Measurements from ENCODE around the gene YWHAG. TPM values are rescaled to one million over a fixed set of nuclear protein-coding genes. Genes with fewer than 3 reads are reported as not detected.
"Not testable (repeated sequence)": the region's sequence is repeated elsewhere in the genome, so short reads cannot be mapped to it uniquely, and the experiment has no call there.

Gene YWHAG
- total RNA-seq, 2 experiments from 2014 or later = 77.9 to 79.3 TPM

GRCh38 chr7:76316984-76317781 lies 41.6 kb downstream of the YWHAG start:
- CTCF ChIA-PET = interaction anchor here (0.8 to 10.0 kb wide), 12 partner anchors 10 to 151 kb away, joined by 3 to 107 read pairs (median 4); partner anchors contain the start of genes YWHAG and ZP3
- no peaks in the 10 kb centered on the region for H3K9me3 Mint-ChIP-seq (ENCODE audit: insufficient read depth)
- H3K36me3 Mint-ChIP-seq (ENCODE audit: low read depth) = peaks cover 20% of the 10 kb centered on the region
- no peaks in the 10 kb centered on the region for H3K27me3 Mint-ChIP-seq (ENCODE audit: low read depth)
- H3K27ac Mint-ChIP-seq = peak overlapping the region; percentile 96
- H3K4me1 Mint-ChIP-seq (ENCODE audit: low read depth) = peaks cover 38% of the 10 kb centered on the region
- POLR2A ChIA-PET = interaction anchor here (0.6 to 3.7 kb wide), 20 partner anchors 8 to 402 kb away, joined by 3 to 55 read pairs (median 6); partner anchors contain the start of genes HSPB1, POR and YWHAG
- peak overlapping the region; percentile 96 for H3K4me3 Mint-ChIP-seq
- ATAC-seq (no peak), DNase-seq (no peak)

GRCh38 chr7:76315364-76315763 lies 43.4 kb downstream of the YWHAG start:
- Mint-ChIP-seq H3K36me3 (ENCODE audit: low read depth) (peaks cover 11% of the 10 kb centered on the region), H3K4me1 (ENCODE audit: low read depth) (peaks cover 38% of the 10 kb centered on the region), H3K4me3 (no peak overlapping the region), H3K27me3 (ENCODE audit: low read depth) (no peaks in the 10 kb centered on the region), H3K27ac (no peak overlapping the region), H3K9me3 (ENCODE audit: insufficient read depth) (no peaks in the 10 kb centered on the region)
- DNase-seq (no peak), ATAC-seq (no peak)
- ChIA-PET CTCF (interaction anchor here (0.7 to 10.0 kb wide), 6 partner anchors 24 to 267 kb away, joined by 3 to 107 read pairs (median 6); partner anchors contain the start of gene MDH2), POLR2A (interaction anchor here (1.3 kb wide), 1 partner anchor 12 kb away, joined by 3 read pairs; no protein-coding TSS in a partner anchor)

GRCh38 chr7:76314740-76315139 lies 44.1 kb downstream of the YWHAG start:
- H3K4me3 Mint-ChIP-seq; H3K9me3 Mint-ChIP-seq (ENCODE audit: insufficient read depth); H3K36me3 Mint-ChIP-seq (ENCODE audit: low read depth); H3K27me3 Mint-ChIP-seq (ENCODE audit: low read depth); DNase-seq; ATAC-seq; H3K27ac Mint-ChIP-seq: not testable (repeated sequence)
- ChIA-PET POLR2A (interaction anchor here (1.3 kb wide), 1 partner anchor 11 kb away, joined by 3 read pairs; no protein-coding TSS in a partner anchor), CTCF (interaction anchor here (1.0 to 10.0 kb wide), 21 partner anchors 12 to 266 kb away, joined by 3 to 107 read pairs (median 5); partner anchors contain the start of gene YWHAG)
- peaks cover 35% of the 10 kb centered on the region for H3K4me1 Mint-ChIP-seq (ENCODE audit: low read depth)

- peak overlapping the region; percentile 49 for H3K4me3 Mint-ChIP-seq
- no peaks in the 10 kb centered on the region for H3K27me3 Mint-ChIP-seq (ENCODE audit: low read depth)
- H3K36me3 Mint-ChIP-seq (ENCODE audit: low read depth) = peaks cover 6% of the 10 kb centered on the region
- H3K9me3 Mint-ChIP-seq (ENCODE audit: insufficient read depth) = no peaks in the 10 kb centered on the region
- ATAC-seq (peak; percentile 57), DNase-seq (peak; percentile 98)
- ChIA-PET CTCF (interaction anchor here (0.6 to 10.0 kb wide), 31 partner anchors 8 to 265 kb away, joined by 3 to 107 read pairs (median 4); partner anchors contain the start of gene YWHAG), POLR2A (interaction anchor here (0.7 kb wide), 1 partner anchor 11 kb away, joined by 3 read pairs; no protein-coding TSS in a partner anchor)
- peak overlapping the region; percentile 83 for H3K27ac Mint-ChIP-seq
- peaks cover 31% of the 10 kb centered on the region for H3K4me1 Mint-ChIP-seq (ENCODE audit: low read depth)
Measured at GRCh38 chr7:76314042-76314721, 44.6 kb downstream of the YWHAG start.

- not testable (repeated sequence) for DNase-seq; H3K4me3 Mint-ChIP-seq; H3K36me3 Mint-ChIP-seq (ENCODE audit: low read depth); H3K27me3 Mint-ChIP-seq (ENCODE audit: low read depth); ATAC-seq; H3K9me3 Mint-ChIP-seq (ENCODE audit: insufficient read depth); H3K27ac Mint-ChIP-seq
- POLR2A ChIA-PET = interaction anchor here (0.6 kb wide), 2 partner anchors 19 to 1383 kb away, joined by 3 to 4 read pairs; no protein-coding TSS in a partner anchor
- CTCF ChIA-PET = interaction anchor here (0.6 to 10.0 kb wide), 7 partner anchors 15 to 429 kb away, joined by 3 to 107 read pairs (median 4); no protein-coding TSS in a partner anchor
- H3K4me1 Mint-ChIP-seq (ENCODE audit: low read depth) = peaks cover 15% of the 10 kb centered on the region
Measured at GRCh38 chr7:76311838-76312237, 47.0 kb downstream of the YWHAG start.

GRCh38 chr7:76310102-76310957 lies 48.5 kb downstream of the YWHAG start:
- Mint-ChIP-seq H3K36me3 (ENCODE audit: low read depth) (no peaks in the 10 kb centered on the region), H3K9me3 (ENCODE audit: insufficient read depth) (no peaks in the 10 kb centered on the region), H3K27ac (no peak overlapping the region), H3K4me1 (ENCODE audit: low read depth) (peaks cover 11% of the 10 kb centered on the region), H3K27me3 (ENCODE audit: low read depth) (no peaks in the 10 kb centered on the region), H3K4me3 (no peak overlapping the region)
- DNase-seq (no peak), ATAC-seq (no peak)
- POLR2A ChIA-PET = no interaction called here
- CTCF ChIA-PET = interaction anchor here (5.8 to 10.0 kb wide), 3 partner anchors 19 to 132 kb away, joined by 68 to 107 read pairs (median 93); no protein-coding TSS in a partner anchor

- H3K9me3 Mint-ChIP-seq (ENCODE audit: insufficient read depth); DNase-seq; H3K27ac Mint-ChIP-seq; H3K27me3 Mint-ChIP-seq (ENCODE audit: low read depth); ATAC-seq; H3K4me3 Mint-ChIP-seq; H3K36me3 Mint-ChIP-seq (ENCODE audit: low read depth): not testable (repeated sequence)
- H3K4me1 Mint-ChIP-seq (ENCODE audit: low read depth) = peaks cover 10% of the 10 kb centered on the region
- CTCF ChIA-PET = interaction anchor here (1.2 to 8.7 kb wide), 2 partner anchors 10 to 18 kb away, joined by 3 to 68 read pairs; no protein-coding TSS in a partner anchor
- POLR2A ChIA-PET = interaction anchor here (1.6 kb wide), 1 partner anchor 8 kb away, joined by 13 read pairs; no protein-coding TSS in a partner anchor
Measured at GRCh38 chr7:76309341-76310101, 49.3 kb downstream of the YWHAG start.

- POLR2A ChIA-PET = interaction anchor here (1.6 kb wide), 1 partner anchor 9 kb away, joined by 13 read pairs; no protein-coding TSS in a partner anchor
- CTCF ChIA-PET = interaction anchor here (1.2 to 8.7 kb wide), 2 partner anchors 9 to 17 kb away, joined by 3 to 68 read pairs; no protein-coding TSS in a partner anchor
- not testable (repeated sequence) for H3K27me3 Mint-ChIP-seq (ENCODE audit: low read depth); H3K27ac Mint-ChIP-seq; H3K9me3 Mint-ChIP-seq (ENCODE audit: insufficient read depth); ATAC-seq; H3K4me3 Mint-ChIP-seq; H3K36me3 Mint-ChIP-seq (ENCODE audit: low read depth); DNase-seq
- H3K4me1 Mint-ChIP-seq (ENCODE audit: low read depth) = peaks cover 11% of the 10 kb centered on the region
Measured at GRCh38 chr7:76308874-76309273, 49.9 kb downstream of the YWHAG start.

GRCh38 chr7:76304888-76305375 lies 53.9 kb downstream of the YWHAG start:
- Mint-ChIP-seq H3K4me3 (peak overlapping the region; percentile 12), H3K27ac (no peak overlapping the region), H3K4me1 (ENCODE audit: low read depth) (peaks cover 19% of the 10 kb centered on the region), H3K36me3 (ENCODE audit: low read depth) (peaks cover 4% of the 10 kb centered on the region), H3K9me3 (ENCODE audit: insufficient read depth) (no peaks in the 10 kb centered on the region), H3K27me3 (ENCODE audit: low read depth) (peaks cover 9% of the 10 kb centered on the region)
- CTCF ChIA-PET = interaction anchor here (0.6 to 8.7 kb wide), 5 partner anchors 9 to 127 kb away, joined by 3 to 68 read pairs (median 8); no protein-coding TSS in a partner anchor
- POLR2A ChIA-PET = interaction anchor here (5.7 kb wide), 1 partner anchor 13 kb away, joined by 27 read pairs; no protein-coding TSS in a partner anchor
- no peak for ATAC-seq
- no peak for DNase-seq

Measured in activated CD8-positive, alpha-beta T cell treated with anti-CD3 and anti-CD28 coated beads, Interleukin-2, amount 10 ng/mL, durations not matched to agents 7 days and 5 days (primary cell).